HepG2 (cell line): Measurements from ENCODE around the gene MZT1. TPM values are rescaled to one million over a fixed set of nuclear protein-coding genes. Genes with fewer than 3 reads are reported as not detected.

Experiments used
- ISL2 ChIP-seq: sonication (generic); formaldehyde crosslinking; IDR thresholded peaks from 2 replicates; pipeline ENCODE4 v1.5.0; 2020; ENCODE audit warnings: missing genetic modification reagents
- POLR2A ChIP-seq, 2 experiments: IDR thresholded peaks; 2 replicates each; pipeline ENCODE4 v1.6.1; 2011; ENCODE audit warnings: low read depth in 2 of 2, low read length in 2 of 2, mild to moderate bottlenecking in 1 of 2, moderate library complexity in 1 of 2; ENCODE audit not compliant: insufficient read depth in 1 of 2
- SNAPC2 ChIP-seq: sonication (generic); formaldehyde crosslinking; IDR thresholded peaks from 2 replicates; pipeline ENCODE4 v1.8.1; 2022; ENCODE audit warnings: mild to moderate bottlenecking, missing genetic modification reagents
- SPEN ChIP-seq: sonication (generic); formaldehyde crosslinking; IDR thresholded peaks from 2 replicates; pipeline ENCODE4 v1.5.1; 2020; ENCODE audit warnings: low read depth, mild to moderate bottlenecking, missing genetic modification reagents
- ZBTB20 ChIP-seq: sonication (generic); formaldehyde crosslinking; IDR thresholded peaks from 2 replicates; pipeline ENCODE4 v1.8.1; 2023; ENCODE audit warnings: missing genetic modification reagents, low read depth, mild to moderate bottlenecking, borderline replicate concordance
- ZNF556 ChIP-seq: sonication (generic); formaldehyde crosslinking; IDR thresholded peaks from 2 replicates; pipeline ENCODE4 v1.4.0; 2020; ENCODE audit warnings: mild to moderate bottlenecking, missing genetic modification reagents, borderline replicate concordance
- ZNF607 ChIP-seq: sonication (generic); formaldehyde crosslinking; IDR thresholded peaks from 2 replicates; pipeline ENCODE4 v1.5.1; 2020; ENCODE audit warnings: missing genetic modification reagents, mild to moderate bottlenecking, borderline replicate concordance
- ZSCAN5A ChIP-seq: sonication (generic); formaldehyde crosslinking; IDR thresholded peaks from 2 replicates; pipeline ENCODE4 v1.8.0; 2022; ENCODE audit warnings: mild to moderate bottlenecking, missing genetic modification reagents, borderline replicate concordance
- polyA plus RNA-seq, 8 experiments: library from polyadenylated mRNA; depleted of rRNA in 3 of 8; stranded (reverse) in 7 of 8; unstranded in 1 of 8; fragments of >200 nt; fragmentation: Illumina TruSeq in 4 of 8; extraction: Trizol in 4 of 8; gene quantifications; 2 replicates each; pipeline versions ENCODE4 v1.2.1 to v1.2.3, GENCODE V29; 2011 to 2016; ENCODE audit warnings: low read depth in 4 of 8, missing spikeins in 1 of 8, mixed read lengths in 1 of 8; ENCODE audit not compliant: insufficient read depth in 1 of 8
- total RNA-seq, 5 experiments: library from RNA; depleted of rRNA; stranded (reverse); fragments of >200 nt; fragmentation: Illumina TruSeq; extraction: Trizol; gene quantifications; 2 replicates each; pipeline ENCODE4 v1.2.3, GENCODE V29; 2016; ENCODE audit warnings: low read depth in 1 of 5
- TF ChIP-seq, protein P1 (sequence below): sonication (generic); formaldehyde crosslinking; IDR thresholded peaks from 2 replicates; pipeline ENCODE4 v1.4.0; 2020; ENCODE audit warnings: missing genetic modification reagents
- TF ChIP-seq, protein P2 (sequence below): sonication (generic); formaldehyde crosslinking; IDR thresholded peaks from 2 replicates; pipeline ENCODE4 v1.5.1; 2020; ENCODE audit warnings: missing genetic modification reagents, mild to moderate bottlenecking, borderline replicate concordance
- TF ChIP-seq, protein P3 (sequence below): sonication (generic); formaldehyde crosslinking; IDR thresholded peaks from 2 replicates; pipeline ENCODE4 v1.5.0; 2020; ENCODE audit warnings: missing genetic modification reagents, mild to moderate bottlenecking, borderline replicate concordance
- TF ChIP-seq, protein P4 (sequence below): sonication (generic); formaldehyde crosslinking; IDR thresholded peaks from 2 replicates; pipeline ENCODE4 v1.5.0; 2020; ENCODE audit warnings: mild to moderate bottlenecking, missing genetic modification reagents, borderline replicate concordance

MZT1 gene
- total and polyA plus RNA-seq, 2 of the 13 experiments (the other 11 are each of a cell fraction or from before 2014, with no cell fraction given), result 11.7 to 17.2 TPM

DNA sequence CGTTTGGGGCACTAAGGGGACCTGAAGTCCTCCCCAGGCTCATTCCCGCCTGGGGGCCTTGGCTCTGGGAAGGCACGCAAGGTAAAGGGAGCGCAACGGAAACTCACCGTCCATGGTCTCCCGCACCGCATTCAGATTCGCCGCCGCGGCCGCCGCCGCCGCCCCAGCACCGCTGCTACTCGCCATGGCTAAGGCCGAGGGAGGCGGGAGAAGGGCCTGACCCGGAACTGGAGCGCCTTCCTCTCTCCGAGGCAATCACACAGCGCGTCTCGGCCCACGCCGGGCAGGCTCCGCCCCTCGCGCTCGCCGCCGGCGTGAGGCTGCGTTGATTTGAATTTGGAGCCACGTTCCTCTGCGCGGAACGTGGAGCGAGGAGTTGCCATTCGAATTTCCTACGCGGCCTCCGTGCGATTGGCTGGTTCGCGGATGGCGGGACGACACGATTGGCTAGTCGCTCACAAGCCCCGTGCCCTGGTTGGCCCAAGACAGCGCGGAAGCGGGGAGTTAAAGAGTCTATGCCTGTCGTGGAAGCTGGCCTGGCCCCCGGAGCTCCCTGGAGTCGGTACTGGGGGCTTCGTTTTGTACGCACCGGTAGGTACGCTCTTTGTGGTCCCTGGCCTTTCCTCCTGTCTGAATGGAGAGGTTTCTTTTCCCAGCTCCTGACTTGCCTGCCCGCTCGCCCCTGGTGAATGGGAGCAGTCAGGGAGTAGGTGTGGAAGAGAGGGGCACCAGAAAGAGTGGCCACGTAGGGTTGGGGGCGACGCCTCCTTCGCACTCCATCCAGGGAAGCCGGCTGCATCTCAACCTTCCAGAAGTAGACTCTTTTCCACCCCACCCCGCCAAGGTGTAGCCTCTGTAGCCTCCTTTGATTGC is at the start of gene MZT1, which contains the start of gene BORA (continued):
- TF ChIP-seq, protein P1, sequence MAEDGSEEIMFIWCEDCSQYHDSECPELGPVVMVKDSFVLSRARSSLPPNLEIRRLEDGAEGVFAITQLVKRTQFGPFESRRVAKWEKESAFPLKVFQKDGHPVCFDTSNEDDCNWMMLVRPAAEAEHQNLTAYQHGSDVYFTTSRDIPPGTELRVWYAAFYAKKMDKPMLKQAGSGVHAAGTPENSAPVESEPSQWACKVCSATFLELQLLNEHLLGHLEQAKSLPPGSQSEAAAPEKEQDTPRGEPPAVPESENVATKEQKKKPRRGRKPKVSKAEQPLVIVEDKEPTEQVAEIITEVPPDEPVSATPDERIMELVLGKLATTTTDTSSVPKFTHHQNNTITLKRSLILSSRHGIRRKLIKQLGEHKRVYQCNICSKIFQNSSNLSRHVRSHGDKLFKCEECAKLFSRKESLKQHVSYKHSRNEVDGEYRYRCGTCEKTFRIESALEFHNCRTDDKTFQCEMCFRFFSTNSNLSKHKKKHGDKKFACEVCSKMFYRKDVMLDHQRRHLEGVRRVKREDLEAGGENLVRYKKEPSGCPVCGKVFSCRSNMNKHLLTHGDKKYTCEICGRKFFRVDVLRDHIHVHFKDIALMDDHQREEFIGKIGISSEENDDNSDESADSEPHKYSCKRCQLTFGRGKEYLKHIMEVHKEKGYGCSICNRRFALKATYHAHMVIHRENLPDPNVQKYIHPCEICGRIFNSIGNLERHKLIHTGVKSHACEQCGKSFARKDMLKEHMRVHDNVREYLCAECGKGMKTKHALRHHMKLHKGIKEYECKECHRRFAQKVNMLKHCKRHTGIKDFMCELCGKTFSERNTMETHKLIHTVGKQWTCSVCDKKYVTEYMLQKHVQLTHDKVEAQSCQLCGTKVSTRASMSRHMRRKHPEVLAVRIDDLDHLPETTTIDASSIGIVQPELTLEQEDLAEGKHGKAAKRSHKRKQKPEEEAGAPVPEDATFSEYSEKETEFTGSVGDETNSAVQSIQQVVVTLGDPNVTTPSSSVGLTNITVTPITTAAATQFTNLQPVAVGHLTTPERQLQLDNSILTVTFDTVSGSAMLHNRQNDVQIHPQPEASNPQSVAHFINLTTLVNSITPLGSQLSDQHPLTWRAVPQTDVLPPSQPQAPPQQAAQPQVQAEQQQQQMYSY (CRISPR knock-in tag), result no peak
- TF ChIP-seq POLR2A (IDR thresholded peaks at IDR 0.05; ENCODE audit: insufficient read depth in 1 of 2, low read depth in 2 of 2, low read length in 2 of 2) (peak; percentile 69 to 78), ZSCAN5A (CRISPR knock-in tag) (peak; percentile 98), ZBTB20 (CRISPR knock-in tag) (peak; percentile 87), ZNF556 (CRISPR knock-in tag) (peak; percentile 54; the same call in 1 of the 2 replicates), SPEN (CRISPR knock-in tag) (peak; percentile 80), ZNF607 (peak; percentile 77; the same call in 1 of the 2 replicates), SNAPC2 (peak; percentile 97), ISL2 (CRISPR knock-in tag) (peak; percentile 59)
- TF ChIP-seq, protein P2, sequence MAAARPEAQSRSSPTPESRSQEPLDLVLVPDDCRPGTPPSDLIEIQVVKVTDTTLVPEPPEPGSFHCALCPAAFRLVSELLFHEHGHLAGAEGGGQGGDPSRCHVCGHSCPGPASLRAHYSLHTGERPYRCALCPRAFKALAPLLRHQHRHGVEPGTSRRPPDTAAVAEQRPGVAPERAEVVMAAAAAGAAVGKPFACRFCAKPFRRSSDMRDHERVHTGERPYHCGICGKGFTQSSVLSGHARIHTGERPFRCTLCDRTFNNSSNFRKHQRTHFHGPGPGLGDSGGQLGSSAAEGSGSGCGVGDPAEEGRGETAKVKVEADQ, result no peak
- TF ChIP-seq, protein P3, sequence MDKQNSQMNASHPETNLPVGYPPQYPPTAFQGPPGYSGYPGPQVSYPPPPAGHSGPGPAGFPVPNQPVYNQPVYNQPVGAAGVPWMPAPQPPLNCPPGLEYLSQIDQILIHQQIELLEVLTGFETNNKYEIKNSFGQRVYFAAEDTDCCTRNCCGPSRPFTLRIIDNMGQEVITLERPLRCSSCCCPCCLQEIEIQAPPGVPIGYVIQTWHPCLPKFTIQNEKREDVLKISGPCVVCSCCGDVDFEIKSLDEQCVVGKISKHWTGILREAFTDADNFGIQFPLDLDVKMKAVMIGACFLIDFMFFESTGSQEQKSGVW (CRISPR knock-in tag), result 0 out of 2 replicates have a peak, but pooled peaks have one; percentile 32
- TF ChIP-seq, protein P4, sequence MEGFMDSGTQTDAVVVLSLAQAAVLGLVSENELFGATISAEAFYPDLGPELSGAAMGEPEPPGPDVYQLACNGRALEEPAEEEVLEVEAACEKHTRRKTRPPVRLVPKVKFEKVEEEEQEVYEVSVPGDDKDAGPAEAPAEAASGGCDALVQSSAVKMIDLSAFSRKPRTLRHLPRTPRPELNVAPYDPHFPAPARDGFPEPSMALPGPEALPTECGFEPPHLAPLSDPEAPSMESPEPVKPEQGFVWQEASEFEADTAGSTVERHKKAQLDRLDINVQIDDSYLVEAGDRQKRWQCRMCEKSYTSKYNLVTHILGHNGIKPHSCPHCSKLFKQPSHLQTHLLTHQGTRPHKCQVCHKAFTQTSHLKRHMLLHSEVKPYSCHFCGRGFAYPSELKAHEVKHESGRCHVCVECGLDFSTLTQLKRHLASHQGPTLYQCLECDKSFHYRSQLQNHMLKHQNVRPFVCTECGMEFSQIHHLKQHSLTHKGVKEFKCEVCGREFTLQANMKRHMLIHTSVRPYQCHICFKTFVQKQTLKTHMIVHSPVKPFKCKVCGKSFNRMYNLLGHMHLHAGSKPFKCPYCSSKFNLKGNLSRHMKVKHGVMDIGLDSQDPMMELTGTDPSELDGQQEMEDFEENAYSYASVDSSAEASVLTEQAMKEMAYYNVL (CRISPR knock-in tag), result peak; percentile 73; the same call in 1 of the 2 replicates
